ENCODE data around the gene SNX20. TPM values are rescaled to one million over a fixed set of nuclear protein-coding genes. Genes with fewer than 3 reads are reported as not detected.

SNX20 gene
- total RNA-seq, 1 experiment from 2014 or later, result not detected

DNA sequence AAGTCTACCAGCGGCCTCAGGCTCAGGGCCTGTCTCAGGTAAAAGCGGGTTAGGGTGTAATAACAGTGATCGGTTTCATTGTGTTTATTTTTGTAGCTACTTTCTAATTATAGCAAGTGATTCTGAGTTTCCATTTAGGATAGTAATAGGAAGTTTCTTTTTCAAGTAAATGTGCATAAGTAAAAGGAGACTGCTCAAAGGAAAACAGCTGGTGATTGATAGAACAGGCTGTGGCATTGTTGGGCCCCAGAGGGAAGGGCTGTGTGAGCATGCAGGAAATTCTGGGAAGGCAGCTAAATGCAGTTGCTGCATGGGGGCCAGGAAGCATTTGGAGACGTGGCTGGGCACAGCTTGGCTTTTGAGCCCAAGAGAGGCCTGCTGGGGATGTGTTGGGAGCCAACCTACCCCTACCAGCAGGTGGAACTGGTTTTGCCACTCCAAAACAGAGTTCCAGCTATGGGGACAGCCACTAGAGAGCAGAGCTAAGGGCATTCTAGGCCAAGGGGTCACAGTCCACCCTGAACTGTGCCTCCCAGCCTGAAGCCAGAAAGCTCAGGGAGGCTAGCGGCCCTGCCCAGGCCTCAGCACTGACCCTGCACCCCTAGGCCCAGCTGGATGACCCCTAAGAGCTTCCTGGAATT lies 12.6 kb downstream of the SNX20 start:
- no peaks in the 10 kb centered on the region for H4K20me1 ChIP-seq (ENCODE audit: control insufficient read depth, insufficient read depth, insufficient read length)
- no peak overlapping the region for H3K4me2 ChIP-seq (ENCODE audit: insufficient read depth, insufficient read length, low read length)
- TF ChIP-seq, protein P1, sequence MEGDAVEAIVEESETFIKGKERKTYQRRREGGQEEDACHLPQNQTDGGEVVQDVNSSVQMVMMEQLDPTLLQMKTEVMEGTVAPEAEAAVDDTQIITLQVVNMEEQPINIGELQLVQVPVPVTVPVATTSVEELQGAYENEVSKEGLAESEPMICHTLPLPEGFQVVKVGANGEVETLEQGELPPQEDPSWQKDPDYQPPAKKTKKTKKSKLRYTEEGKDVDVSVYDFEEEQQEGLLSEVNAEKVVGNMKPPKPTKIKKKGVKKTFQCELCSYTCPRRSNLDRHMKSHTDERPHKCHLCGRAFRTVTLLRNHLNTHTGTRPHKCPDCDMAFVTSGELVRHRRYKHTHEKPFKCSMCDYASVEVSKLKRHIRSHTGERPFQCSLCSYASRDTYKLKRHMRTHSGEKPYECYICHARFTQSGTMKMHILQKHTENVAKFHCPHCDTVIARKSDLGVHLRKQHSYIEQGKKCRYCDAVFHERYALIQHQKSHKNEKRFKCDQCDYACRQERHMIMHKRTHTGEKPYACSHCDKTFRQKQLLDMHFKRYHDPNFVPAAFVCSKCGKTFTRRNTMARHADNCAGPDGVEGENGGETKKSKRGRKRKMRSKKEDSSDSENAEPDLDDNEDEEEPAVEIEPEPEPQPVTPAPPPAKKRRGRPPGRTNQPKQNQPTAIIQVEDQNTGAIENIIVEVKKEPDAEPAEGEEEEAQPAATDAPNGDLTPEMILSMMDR (conservative IDR thresholded peaks at IDR 0.05), result no peak; the same call in 2 of the 3 replicates
- no peak overlapping the region for H3K4me3 Mint-ChIP-seq
- H3K27ac ChIP-seq (ENCODE audit: insufficient read length, low read depth, low read length), result no peak overlapping the region
- no peak overlapping the region for H4K5ac ChIP-seq (ENCODE audit: insufficient read length, low read depth, low read length)
- H3K4me1 ChIP-seq (ENCODE audit: insufficient read depth, low read length), result no peaks in the 10 kb centered on the region
- H3K18ac ChIP-seq (ENCODE audit: insufficient read length, low read depth, low read length), result no peak overlapping the region
- H3K9me3 ChIP-seq (ENCODE audit: control insufficient read depth, low read depth, low read length), result peaks cover 10% of the 10 kb centered on the region
- no peak overlapping the region for H2BK12ac ChIP-seq (ENCODE audit: insufficient read length, low read depth, low read length)
- no peak overlapping the region for H4K8ac ChIP-seq (replicated peaks; ENCODE audit: insufficient read length, low read depth, low read length)
- H3K4me1 Mint-ChIP-seq, result peaks cover 7 to 20% of the 10 kb centered on the region in 2 experiments; a peak in 3 of 4 replicates
- H4K91ac ChIP-seq (ENCODE audit: insufficient read length, low read depth, low read length), result no peak overlapping the region
- H2BK120ac ChIP-seq (ENCODE audit: low read depth, low read length, poor library complexity, severe bottlenecking), result no peak overlapping the region
- H2AK5ac ChIP-seq (ENCODE audit: insufficient read length, low read length), result no peak overlapping the region
- H3K56ac ChIP-seq (ENCODE audit: insufficient read length, low read depth, low read length), result no peak overlapping the region
- no CpG with 5 or more reads among the region's 5 CpGs for WGBS (ENCODE audit: extremely low coverage, insufficient read length, low lambda C conversion rate)
- H3K4ac ChIP-seq (ENCODE audit: low read depth, low read length), result no peak overlapping the region
- H3K23me2 ChIP-seq (ENCODE audit: insufficient read length, low read depth, low read length, poor library complexity, severe bottlenecking), result peaks cover 7% of the 10 kb centered on the region
- H3K14ac ChIP-seq (ENCODE audit: insufficient read depth, low read length), result no peak overlapping the region
- no peak overlapping the region for H3K23ac ChIP-seq (ENCODE audit: insufficient read length, low read depth, low read length)
- no peak overlapping the region for H3T11ph ChIP-seq (ENCODE audit: low read length)
- H3K79me1 ChIP-seq (ENCODE audit: insufficient read depth, low read depth, low read length, poor library complexity, severe bottlenecking), result no peaks in the 10 kb centered on the region
- no peaks in the 10 kb centered on the region for H3K27me3 ChIP-seq (ENCODE audit: insufficient read depth, low read length)
- no peak overlapping the region for H2AFZ ChIP-seq (ENCODE audit: low read length)
- H3K9me3 Mint-ChIP-seq, result peaks cover 23 to 28% of the 10 kb centered on the region in 2 experiments
- no peak overlapping the region for H2BK20ac ChIP-seq (ENCODE audit: low read depth, low read length, poor library complexity, severe bottlenecking)
- no peak overlapping the region; a peak in 2 of 7 replicates for H3K27ac Mint-ChIP-seq
- H3K79me2 ChIP-seq (ENCODE audit: insufficient read depth, low read length), result no peaks in the 10 kb centered on the region
- no peak overlapping the region for H2BK5ac ChIP-seq (ENCODE audit: insufficient read length, low read length)
- no peak overlapping the region for H3K9ac ChIP-seq (ENCODE audit: extremely low read depth, insufficient read length, low read length)
- H3K27me3 Mint-ChIP-seq (ENCODE audit: low read depth), result peaks cover 13% of the 10 kb centered on the region
- no peak overlapping the region for H2BK15ac ChIP-seq (ENCODE audit: low read depth, low read length)
- DNase-seq, result no peak
- H3K36me3 Mint-ChIP-seq (ENCODE audit: insufficient read depth in 1 of 3, low read depth in 3 of 3), result peaks cover 8 to 17% (median 11%) of the 10 kb centered on the region in 3 experiments

Data from H9 (cell line).